Activated effector memory CD4-positive, alpha-beta T cell treated with anti-CD3 and anti-CD28 coated beads, Interleukin-2, amount 50 U/mL, for 16 hours (primary cell): ENCODE results near the gene YEATS4.

Experiments used
- DNase-seq: peaks from one replicate; pipeline ENCODE4 v3.0.0-alpha.2; 2020

The YEATS4 gene

GRCh38 chr12:69343357-69343756 is 16.2 kb upstream of the YEATS4 start:
- DNase-seq = no peak

- no peak for DNase-seq
Measured at GRCh38 chr12:69343885-69344612, 15.5 kb upstream of the YEATS4 start.

GRCh38 chr12:69345077-69345476 is 14.5 kb upstream of the YEATS4 start:
- DNase-seq = no peak

GRCh38 chr12:69345742-69346141 is 13.8 kb upstream of the YEATS4 start:
- no peak for DNase-seq

- no peak for DNase-seq
Measured at GRCh38 chr12:69348162-69348938, 11.2 kb upstream of the YEATS4 start, which contains the start of gene LYZ. TSS of gene LYZ (plus strand) at chr12:69348381. CDS start at chr12:69348409, 28 bp downstream.

- no peak for DNase-seq
Measured at GRCh38 chr12:69350002-69350626, 9.4 kb upstream of the YEATS4 start.

GRCh38 chr12:69350777-69351176 is 8.8 kb upstream of the YEATS4 start:
- no peak for DNase-seq

- no peak for DNase-seq
Measured at GRCh38 chr12:69351462-69352236, 7.9 kb upstream of the YEATS4 start.

- no peak for DNase-seq
Measured at GRCh38 chr12:69352904-69353303, 6.6 kb upstream of the YEATS4 start.

- DNase-seq = no peak
Measured at GRCh38 chr12:69354172-69354555, 5.4 kb upstream of the YEATS4 start.

GRCh38 chr12:69354556-69355187 is 4.9 kb upstream of the YEATS4 start:
- no peak for DNase-seq

- DNase-seq = no peak
Measured at GRCh38 chr12:69355363-69356028, 4.0 kb upstream of the YEATS4 start.

- no peak for DNase-seq
Measured at GRCh38 chr12:69360348-69360672, 767 bp downstream of the YEATS4 start.

- no peak for DNase-seq
Measured at GRCh38 chr12:69366796-69367195, 7.3 kb downstream of the YEATS4 start.

- DNase-seq = no peak
Measured at GRCh38 chr12:69368171-69368570, 8.6 kb downstream of the YEATS4 start.

GRCh38 chr12:69383074-69383473 is 23.5 kb downstream of the YEATS4 start:
- no peak for DNase-seq

GRCh38 chr12:69385038-69385437 is 25.5 kb downstream of the YEATS4 start:
- no peak for DNase-seq

- DNase-seq = no peak
Measured at GRCh38 chr12:69386921-69387320, 27.4 kb downstream of the YEATS4 start.

- no peak for DNase-seq
Measured at GRCh38 chr12:69388371-69388770, 28.8 kb downstream of the YEATS4 start.

- DNase-seq = no peak
Measured at GRCh38 chr12:69389831-69390230, 30.3 kb downstream of the YEATS4 start.

GRCh38 chr12:69392179-69392928 is 32.8 kb downstream of the YEATS4 start:
- DNase-seq = no peak
